Measurements from ENCODE around the gene ZNF222.

Gene ZNF222
- long read RNA-seq, transcript ZNF222-202 (4 exons, 1,595 nt): major isoform, 8 of 9 reads
- long read RNA-seq, partial matches to known transcripts: 0 of 9 reads
- long read RNA-seq, other reads (novel, unspliced or antisense): 1 of 9 reads

DNA sequence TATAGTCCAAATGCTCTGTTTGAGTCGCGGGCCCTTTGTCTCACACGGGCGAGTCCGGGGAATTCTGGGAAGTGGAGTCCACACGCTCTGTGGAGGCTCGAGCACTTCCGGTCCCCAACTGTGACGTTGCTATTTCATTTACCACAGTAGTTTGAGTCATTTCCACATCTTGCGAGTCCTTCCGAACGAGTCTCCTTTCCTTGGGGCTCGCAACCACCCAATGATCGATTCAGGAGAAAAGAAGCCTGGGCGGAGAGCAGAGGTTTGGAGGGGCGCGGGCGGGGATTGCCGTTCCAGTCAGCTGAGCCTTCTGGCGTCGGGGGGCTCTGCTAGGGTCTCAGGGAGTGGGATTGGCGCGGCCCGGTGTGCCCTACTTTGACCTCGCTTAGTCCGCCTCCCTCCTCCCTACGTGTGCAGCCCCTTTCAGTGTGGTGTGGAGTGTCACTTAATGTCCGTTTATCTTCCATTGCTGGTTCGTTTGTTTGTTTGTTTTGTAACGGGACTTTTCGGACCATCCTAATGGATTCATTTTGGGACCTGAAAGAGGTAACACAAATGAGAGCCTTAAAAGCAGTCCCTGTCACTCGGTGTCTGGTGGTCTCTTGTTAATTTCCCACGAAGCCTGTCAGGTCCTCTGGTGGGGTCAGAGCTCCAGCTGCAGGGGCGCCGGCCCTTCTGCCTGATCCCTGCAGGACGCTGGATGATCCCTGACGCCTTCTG, at the start of gene ZNF222:
Gene ZNF222 (plus strand): TSS at position 163 of the 720 bp plus-strand sequence. CDS start 58 bp downstream, at position 221.
- Histone ChIP-seq H3K27me3 (ENCODE audit: insufficient read depth, poor library complexity, severe bottlenecking) (no peaks in the 10 kb centered on the region), H3K27ac (replicated peaks) (peak within 1 kb of the TSS; percentile 78), H3K4me3 (replicated peaks; ENCODE audit: insufficient read depth, low read length) (peak within 1 kb of the TSS; percentile 84)
- TF ChIP-seq, protein P1, sequence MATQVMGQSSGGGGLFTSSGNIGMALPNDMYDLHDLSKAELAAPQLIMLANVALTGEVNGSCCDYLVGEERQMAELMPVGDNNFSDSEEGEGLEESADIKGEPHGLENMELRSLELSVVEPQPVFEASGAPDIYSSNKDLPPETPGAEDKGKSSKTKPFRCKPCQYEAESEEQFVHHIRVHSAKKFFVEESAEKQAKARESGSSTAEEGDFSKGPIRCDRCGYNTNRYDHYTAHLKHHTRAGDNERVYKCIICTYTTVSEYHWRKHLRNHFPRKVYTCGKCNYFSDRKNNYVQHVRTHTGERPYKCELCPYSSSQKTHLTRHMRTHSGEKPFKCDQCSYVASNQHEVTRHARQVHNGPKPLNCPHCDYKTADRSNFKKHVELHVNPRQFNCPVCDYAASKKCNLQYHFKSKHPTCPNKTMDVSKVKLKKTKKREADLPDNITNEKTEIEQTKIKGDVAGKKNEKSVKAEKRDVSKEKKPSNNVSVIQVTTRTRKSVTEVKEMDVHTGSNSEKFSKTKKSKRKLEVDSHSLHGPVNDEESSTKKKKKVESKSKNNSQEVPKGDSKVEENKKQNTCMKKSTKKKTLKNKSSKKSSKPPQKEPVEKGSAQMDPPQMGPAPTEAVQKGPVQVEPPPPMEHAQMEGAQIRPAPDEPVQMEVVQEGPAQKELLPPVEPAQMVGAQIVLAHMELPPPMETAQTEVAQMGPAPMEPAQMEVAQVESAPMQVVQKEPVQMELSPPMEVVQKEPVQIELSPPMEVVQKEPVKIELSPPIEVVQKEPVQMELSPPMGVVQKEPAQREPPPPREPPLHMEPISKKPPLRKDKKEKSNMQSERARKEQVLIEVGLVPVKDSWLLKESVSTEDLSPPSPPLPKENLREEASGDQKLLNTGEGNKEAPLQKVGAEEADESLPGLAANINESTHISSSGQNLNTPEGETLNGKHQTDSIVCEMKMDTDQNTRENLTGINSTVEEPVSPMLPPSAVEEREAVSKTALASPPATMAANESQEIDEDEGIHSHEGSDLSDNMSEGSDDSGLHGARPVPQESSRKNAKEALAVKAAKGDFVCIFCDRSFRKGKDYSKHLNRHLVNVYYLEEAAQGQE (IDR thresholded peaks at IDR 0.05; ENCODE audit: insufficient replicate concordance, low read depth): no peak
- TF ChIP-seq SPI1 (IDR thresholded peaks at IDR 0.05; ENCODE audit: borderline replicate concordance, low read depth): peak; percentile 65; the same call in 1 of the 2 replicates
- TF ChIP-seq, protein P2, sequence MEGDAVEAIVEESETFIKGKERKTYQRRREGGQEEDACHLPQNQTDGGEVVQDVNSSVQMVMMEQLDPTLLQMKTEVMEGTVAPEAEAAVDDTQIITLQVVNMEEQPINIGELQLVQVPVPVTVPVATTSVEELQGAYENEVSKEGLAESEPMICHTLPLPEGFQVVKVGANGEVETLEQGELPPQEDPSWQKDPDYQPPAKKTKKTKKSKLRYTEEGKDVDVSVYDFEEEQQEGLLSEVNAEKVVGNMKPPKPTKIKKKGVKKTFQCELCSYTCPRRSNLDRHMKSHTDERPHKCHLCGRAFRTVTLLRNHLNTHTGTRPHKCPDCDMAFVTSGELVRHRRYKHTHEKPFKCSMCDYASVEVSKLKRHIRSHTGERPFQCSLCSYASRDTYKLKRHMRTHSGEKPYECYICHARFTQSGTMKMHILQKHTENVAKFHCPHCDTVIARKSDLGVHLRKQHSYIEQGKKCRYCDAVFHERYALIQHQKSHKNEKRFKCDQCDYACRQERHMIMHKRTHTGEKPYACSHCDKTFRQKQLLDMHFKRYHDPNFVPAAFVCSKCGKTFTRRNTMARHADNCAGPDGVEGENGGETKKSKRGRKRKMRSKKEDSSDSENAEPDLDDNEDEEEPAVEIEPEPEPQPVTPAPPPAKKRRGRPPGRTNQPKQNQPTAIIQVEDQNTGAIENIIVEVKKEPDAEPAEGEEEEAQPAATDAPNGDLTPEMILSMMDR (IDR thresholded peaks at IDR 0.05; ENCODE audit: insufficient read depth, low read length): no peak
- peak; percentile 79 for TF ChIP-seq GABPA (IDR thresholded peaks at IDR 0.05; ENCODE audit: low read depth)
- TF ChIP-seq POLR2AphosphoS5 (IDR thresholded peaks at IDR 0.05; ENCODE audit: low read depth): peak; percentile 53; the same call in 1 of the 2 replicates
- peak; percentile 74 to 93 for DNase-seq (ENCODE audit: low read depth in 1 of 2, low spot score in 1 of 2)

DNA sequence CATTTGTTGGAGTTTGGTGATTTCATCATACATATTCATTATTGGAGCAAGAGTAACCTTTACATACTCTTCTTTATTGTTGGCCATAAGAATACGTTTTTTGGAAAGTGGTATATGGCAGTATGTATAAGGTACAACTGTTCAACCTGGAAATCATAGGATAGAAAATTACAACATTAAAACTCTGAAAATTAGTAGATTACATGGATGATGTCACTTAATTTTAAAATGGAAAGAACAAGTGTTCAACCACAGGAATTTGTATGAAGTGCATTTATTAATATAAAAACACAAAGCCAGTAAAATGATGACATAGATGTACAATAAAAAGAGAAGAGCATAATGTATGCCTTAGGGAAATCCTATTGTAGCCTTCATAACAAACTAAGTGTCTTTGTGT, 48.4 kb upstream of the ZNF222 start:
- Histone ChIP-seq H3K4me3 (replicated peaks; ENCODE audit: insufficient read depth, low read length) (no peak overlapping the region), H3K27me3 (ENCODE audit: insufficient read depth, poor library complexity, severe bottlenecking) (no peaks in the 10 kb centered on the region), H3K27ac (replicated peaks) (no peak overlapping the region)
- no peak for DNase-seq (ENCODE audit: low read depth in 1 of 2, low spot score in 1 of 2)
- TF ChIP-seq SPI1 (IDR thresholded peaks at IDR 0.05; ENCODE audit: borderline replicate concordance, low read depth) (no peak), POLR2AphosphoS5 (IDR thresholded peaks at IDR 0.05; ENCODE audit: low read depth) (no peak), GABPA (IDR thresholded peaks at IDR 0.05; ENCODE audit: low read depth) (no peak)
- TF ChIP-seq, protein P1 (IDR thresholded peaks at IDR 0.05; ENCODE audit: insufficient replicate concordance, low read depth): no peak
- TF ChIP-seq, protein P2 (IDR thresholded peaks at IDR 0.05; ENCODE audit: insufficient read depth, low read length): no peak

DNA sequence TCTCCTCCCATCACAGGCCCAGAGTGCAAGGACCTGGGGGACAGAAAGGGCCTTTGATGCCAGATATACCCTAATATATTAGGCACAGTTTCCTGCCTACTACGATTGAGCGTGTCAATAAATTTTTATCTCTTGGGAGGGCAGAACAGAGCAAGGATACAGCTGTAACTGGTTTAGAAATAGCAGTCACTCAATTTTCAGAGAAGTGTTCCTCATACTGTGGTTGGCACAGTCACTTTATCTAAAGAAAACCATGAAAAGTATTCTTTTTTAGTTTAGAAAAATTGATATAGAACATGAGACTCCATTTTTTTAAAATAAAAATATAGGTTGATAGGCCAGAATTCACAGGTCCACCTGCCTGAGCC, 41.7 kb upstream of the ZNF222 start:
- Histone ChIP-seq H3K4me3 (replicated peaks; ENCODE audit: insufficient read depth, low read length) (peak overlapping the region; percentile 85), H3K27me3 (ENCODE audit: insufficient read depth, poor library complexity, severe bottlenecking) (no peaks in the 10 kb centered on the region), H3K27ac (replicated peaks) (peak overlapping the region; percentile 63)
- no peak for DNase-seq (ENCODE audit: low read depth in 1 of 2, low spot score in 1 of 2)
- TF ChIP-seq POLR2AphosphoS5 (IDR thresholded peaks at IDR 0.05; ENCODE audit: low read depth) (no peak), SPI1 (IDR thresholded peaks at IDR 0.05; ENCODE audit: borderline replicate concordance, low read depth) (no peak), GABPA (IDR thresholded peaks at IDR 0.05; ENCODE audit: low read depth) (no peak)
- TF ChIP-seq, protein P2 (IDR thresholded peaks at IDR 0.05; ENCODE audit: insufficient read depth, low read length): no peak
- TF ChIP-seq, protein P1 (IDR thresholded peaks at IDR 0.05; ENCODE audit: insufficient replicate concordance, low read depth): no peak
